Nephron (organoid): ENCODE measurements around the gene UCKL1.
"Not testable (repeated sequence)": the region's sequence is repeated elsewhere in the genome, so short reads cannot be mapped to it uniquely, and the experiment has no call there.

ENCODE experiments used
- H3K27ac Mint-ChIP-seq, 3 experiments: 2 replicates each; pipeline ENCODE4 v1.8.0; 2020; ENCODE audit warnings: mixed read lengths in 3 of 3, mild to moderate bottlenecking in 2 of 3, moderate library complexity in 1 of 3
- H3K27me3 Mint-ChIP-seq: 2 replicates; pipeline ENCODE4 v1.8.0; 2021; ENCODE audit warnings: low read depth, mild to moderate bottlenecking, moderate library complexity, mixed read lengths
- H3K36me3 Mint-ChIP-seq: 2 replicates; pipeline ENCODE4 v1.8.0; 2020; ENCODE audit warnings: low read depth, mixed read lengths
- H3K4me1 Mint-ChIP-seq: 2 replicates; pipeline ENCODE4 v1.8.0; 2020; ENCODE audit warnings: mixed read lengths
- H3K4me3 Mint-ChIP-seq, 3 experiments: 2 replicates each; pipeline ENCODE4 v1.8.0; 2020; ENCODE audit warnings: mild to moderate bottlenecking in 3 of 3, mixed read lengths in 3 of 3, moderate library complexity in 2 of 3
- H3K9me3 Mint-ChIP-seq: 2 replicates; pipeline ENCODE4 v1.8.0; 2020; ENCODE audit warnings: mixed read lengths
- TF ChIP-seq, protein P1 (sequence below), 3 experiments: fragments of 200-600 bp; sonication (generic); IDR thresholded peaks; one replicate each; pipeline ENCODE4 v1.5.0; 2021; ENCODE audit warnings: antibody characterized with exemption in 3 of 3; ENCODE audit not compliant: unreplicated experiment in 3 of 3

Gene UCKL1

DNA sequence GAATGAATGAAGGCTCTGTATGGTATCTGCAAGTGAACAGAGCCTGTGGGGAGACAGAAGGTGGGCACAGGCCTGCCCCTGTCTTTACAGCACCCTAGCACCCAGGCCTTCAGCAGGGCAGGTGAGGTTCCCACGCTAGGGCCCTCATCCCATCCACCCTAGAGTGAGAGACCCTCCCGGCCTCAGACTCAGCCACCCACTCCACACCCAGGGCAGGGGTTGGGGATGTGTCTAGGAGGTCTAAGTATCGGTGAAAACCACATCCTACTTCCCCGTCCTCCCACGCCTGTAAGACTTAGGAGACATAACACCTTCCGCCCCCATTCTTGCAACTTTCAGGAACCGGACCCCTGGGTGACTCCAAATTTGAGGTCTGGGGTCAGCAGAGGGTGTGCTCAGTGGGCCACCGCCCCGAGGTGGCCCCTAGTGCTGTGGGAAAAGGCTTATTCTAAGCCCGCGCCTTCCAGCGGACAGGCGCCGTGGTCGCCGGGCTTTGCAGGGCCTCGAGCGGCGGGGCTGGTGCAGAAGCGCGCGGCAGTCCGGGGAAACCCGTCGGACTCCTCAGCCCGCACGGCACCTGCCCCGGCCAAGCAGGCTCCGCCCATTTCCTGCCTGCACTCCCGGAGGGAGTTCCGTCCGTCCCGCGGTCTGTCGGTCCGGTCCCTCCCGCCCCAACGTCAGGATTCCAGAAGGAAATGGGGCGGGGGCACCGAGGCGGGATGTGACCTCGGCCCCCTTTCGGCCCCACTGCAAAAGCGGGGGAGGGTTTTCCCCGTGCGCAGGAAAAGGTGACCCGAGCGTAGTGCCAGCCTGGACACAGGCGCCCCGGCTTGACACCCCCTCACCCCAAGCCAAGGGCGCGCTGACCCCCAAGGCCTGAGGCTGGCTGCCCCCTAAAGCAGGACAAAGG is 22.4 kb upstream of the UCKL1 start:
- H3K27ac Mint-ChIP-seq, result peak overlapping the region in 1 of 3 experiments; percentile 70
- TF ChIP-seq, protein P1, sequence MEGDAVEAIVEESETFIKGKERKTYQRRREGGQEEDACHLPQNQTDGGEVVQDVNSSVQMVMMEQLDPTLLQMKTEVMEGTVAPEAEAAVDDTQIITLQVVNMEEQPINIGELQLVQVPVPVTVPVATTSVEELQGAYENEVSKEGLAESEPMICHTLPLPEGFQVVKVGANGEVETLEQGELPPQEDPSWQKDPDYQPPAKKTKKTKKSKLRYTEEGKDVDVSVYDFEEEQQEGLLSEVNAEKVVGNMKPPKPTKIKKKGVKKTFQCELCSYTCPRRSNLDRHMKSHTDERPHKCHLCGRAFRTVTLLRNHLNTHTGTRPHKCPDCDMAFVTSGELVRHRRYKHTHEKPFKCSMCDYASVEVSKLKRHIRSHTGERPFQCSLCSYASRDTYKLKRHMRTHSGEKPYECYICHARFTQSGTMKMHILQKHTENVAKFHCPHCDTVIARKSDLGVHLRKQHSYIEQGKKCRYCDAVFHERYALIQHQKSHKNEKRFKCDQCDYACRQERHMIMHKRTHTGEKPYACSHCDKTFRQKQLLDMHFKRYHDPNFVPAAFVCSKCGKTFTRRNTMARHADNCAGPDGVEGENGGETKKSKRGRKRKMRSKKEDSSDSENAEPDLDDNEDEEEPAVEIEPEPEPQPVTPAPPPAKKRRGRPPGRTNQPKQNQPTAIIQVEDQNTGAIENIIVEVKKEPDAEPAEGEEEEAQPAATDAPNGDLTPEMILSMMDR (IDR thresholded peaks at IDR 0.05; ENCODE audit: unreplicated experiment in 3 of 3), result no peak
- no peaks in the 10 kb centered on the region for H3K9me3 Mint-ChIP-seq
- H3K36me3 Mint-ChIP-seq, result peaks cover 11% of the 10 kb centered on the region
- H3K4me1 Mint-ChIP-seq, result peaks cover 41% of the 10 kb centered on the region
- peaks cover 5% of the 10 kb centered on the region for H3K27me3 Mint-ChIP-seq
- peak overlapping the region; percentile 78 to 86 (median 83) for H3K4me3 Mint-ChIP-seq

DNA sequence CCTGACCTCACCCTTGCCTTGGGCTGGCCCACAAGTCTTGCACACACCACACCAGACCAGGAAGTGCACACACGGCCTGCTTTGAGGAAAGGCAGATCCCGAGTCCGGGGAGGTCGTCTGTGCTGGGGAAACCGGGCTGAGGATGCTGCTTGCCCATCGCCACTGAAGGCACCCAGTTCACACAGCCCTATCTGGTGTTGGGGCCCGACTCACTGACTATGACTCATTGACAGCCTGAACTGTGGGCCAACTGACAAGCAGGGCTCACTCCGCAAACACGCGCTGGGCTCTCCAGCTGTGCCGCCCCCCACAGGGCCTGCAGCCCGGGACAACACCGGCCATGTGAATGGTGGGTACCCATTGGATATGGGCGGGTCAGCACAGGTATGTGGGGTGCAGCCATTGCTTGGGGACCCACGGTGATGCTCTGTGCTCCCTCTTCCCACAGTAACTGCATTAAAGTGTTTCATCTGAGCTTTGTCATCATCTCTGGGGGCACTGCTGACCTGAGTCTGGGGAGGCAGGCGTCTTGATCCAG is 21.6 kb upstream of the UCKL1 start:
- Mint-ChIP-seq H3K27me3 (peaks cover 5% of the 10 kb centered on the region), H3K4me3 (peak overlapping the region; percentile 78 to 86 (median 83)), H3K36me3 (peaks cover 5% of the 10 kb centered on the region), H3K9me3 (no peaks in the 10 kb centered on the region), H3K4me1 (peaks cover 44% of the 10 kb centered on the region), H3K27ac (peak overlapping the region in 1 of 3 experiments; percentile 48)
- TF ChIP-seq, protein P1 (IDR thresholded peaks at IDR 0.05; ENCODE audit: unreplicated experiment in 3 of 3), result no peak

DNA sequence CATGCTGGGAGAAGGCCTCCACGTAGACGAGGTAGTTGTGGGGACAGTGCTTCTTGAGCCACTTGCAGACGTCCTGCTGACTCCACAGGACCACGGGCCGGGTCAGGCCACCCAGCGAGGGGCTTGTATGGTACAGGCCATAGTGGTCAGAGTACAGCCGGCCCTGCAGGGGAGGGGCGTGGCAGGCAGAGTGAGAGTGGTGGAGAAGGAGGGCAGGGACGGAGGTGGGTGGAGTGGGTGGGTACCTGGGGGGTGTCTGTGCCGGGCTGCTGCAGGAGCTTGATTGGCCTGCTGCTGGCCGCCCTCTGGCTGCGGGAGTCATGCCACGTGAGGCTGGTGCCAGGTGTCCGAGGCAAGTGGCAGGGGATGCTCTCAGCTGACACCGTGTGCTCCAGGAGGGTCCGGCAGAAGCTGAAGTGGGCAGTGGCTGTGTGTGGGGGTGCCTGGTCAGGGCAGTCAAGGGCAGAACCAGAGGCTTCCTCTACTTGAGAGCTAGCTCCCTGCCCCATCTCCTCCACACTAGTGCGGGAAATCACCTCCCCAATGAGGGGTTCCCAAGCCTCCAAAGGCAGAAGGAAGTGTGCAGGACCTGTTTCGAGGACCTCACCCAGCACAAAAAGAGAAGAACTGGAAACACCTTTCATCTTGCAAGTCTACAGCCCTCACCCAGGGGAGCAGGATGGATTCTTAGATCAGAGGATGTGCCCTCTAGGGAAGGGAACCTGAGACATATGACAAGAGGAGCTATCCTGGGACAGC is 20.9 kb upstream of the UCKL1 start:
- Mint-ChIP-seq H3K36me3 (no peaks in the 10 kb centered on the region), H3K4me1 (peaks cover 40% of the 10 kb centered on the region), H3K4me3 (peak overlapping the region; percentile 70 to 79 (median 74)), H3K27me3 (peaks cover 5% of the 10 kb centered on the region), H3K27ac (peak overlapping the region in 1 of 3 experiments; percentile 48), H3K9me3 (no peaks in the 10 kb centered on the region)
- TF ChIP-seq, protein P1 (IDR thresholded peaks at IDR 0.05; ENCODE audit: unreplicated experiment in 3 of 3), result no peak

DNA sequence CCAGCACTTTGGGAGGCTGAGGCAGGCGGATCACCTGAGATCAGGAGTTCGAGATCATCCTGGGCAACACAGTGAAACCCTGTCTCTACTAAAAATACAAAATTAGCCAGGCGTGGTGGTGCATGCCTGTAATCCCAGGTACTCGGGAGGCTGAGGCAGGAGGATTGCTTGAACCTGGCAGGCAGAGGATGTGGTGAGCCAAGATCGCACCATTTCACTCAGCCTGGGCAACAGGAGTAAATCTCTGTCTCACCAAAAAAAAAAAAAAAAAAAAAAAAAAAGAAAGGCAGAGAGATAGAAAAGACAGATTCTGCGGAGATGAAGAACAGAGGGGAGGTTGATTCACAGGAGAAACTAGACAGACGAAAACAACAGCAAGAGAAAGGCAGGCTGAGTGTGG is 20.3 kb upstream of the UCKL1 start:
- not testable (repeated sequence) for H3K27ac Mint-ChIP-seq, H3K9me3 Mint-ChIP-seq, H3K36me3 Mint-ChIP-seq

DNA sequence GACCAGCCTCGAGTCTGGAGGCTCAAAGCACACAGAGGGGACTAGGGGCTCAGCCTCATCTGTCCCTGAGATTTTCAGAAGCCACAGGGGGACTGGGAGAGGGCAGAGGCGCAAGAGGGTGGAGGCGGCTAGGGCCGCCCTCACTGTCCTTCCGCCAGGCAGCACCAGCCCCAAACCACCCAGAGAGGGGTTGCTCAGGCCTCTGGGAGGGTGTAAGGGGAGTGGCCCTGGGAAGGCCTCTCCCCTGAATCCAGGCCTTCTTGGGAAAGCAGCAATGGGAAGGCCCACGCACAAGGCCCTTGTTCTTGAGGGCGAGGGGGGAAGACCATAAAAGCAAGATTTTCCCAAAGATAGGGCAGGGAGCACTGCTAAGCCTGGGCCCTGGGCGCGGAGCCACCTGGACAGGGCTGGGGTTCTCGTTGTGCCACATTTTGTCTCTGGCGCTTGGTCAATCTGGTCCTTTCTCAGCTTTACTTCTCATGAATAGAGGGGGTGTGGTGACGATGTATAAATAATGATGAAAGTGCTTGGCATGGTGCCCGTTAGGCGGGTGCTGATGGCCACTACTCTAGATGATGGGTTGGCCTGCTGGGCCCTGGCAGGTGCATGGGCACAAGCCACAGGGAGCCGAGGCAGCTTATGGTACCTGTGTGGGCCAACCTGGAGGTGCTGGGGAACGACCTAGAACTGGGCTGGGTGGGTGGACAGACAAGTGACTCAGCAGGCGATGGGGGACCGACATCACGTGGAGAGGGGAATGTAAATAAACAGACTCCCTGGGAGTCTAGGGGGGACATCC is 18.4 kb upstream of the UCKL1 start:
- Mint-ChIP-seq H3K4me3 (peak overlapping the region; percentile 34 to 41 (median 41)), H3K27me3 (peaks cover 3% of the 10 kb centered on the region), H3K36me3 (no peaks in the 10 kb centered on the region), H3K9me3 (no peaks in the 10 kb centered on the region), H3K4me1 (peaks cover 16% of the 10 kb centered on the region), H3K27ac (peak overlapping the region in 1 of 3 experiments; percentile 24)
- TF ChIP-seq, protein P1 (IDR thresholded peaks at IDR 0.05; ENCODE audit: unreplicated experiment in 3 of 3), result no peak

More for the DNA sequence above, 20.3 kb upstream of the UCKL1 start:
- H3K27me3 Mint-ChIP-seq, result not testable (repeated sequence)
- peak overlapping the region; percentile 44 to 74 (median 72) for H3K4me3 Mint-ChIP-seq
- H3K4me1 Mint-ChIP-seq, result peaks cover 34% of the 10 kb centered on the region
